ENCODE measurements around the gene GLMP.

DNA sequence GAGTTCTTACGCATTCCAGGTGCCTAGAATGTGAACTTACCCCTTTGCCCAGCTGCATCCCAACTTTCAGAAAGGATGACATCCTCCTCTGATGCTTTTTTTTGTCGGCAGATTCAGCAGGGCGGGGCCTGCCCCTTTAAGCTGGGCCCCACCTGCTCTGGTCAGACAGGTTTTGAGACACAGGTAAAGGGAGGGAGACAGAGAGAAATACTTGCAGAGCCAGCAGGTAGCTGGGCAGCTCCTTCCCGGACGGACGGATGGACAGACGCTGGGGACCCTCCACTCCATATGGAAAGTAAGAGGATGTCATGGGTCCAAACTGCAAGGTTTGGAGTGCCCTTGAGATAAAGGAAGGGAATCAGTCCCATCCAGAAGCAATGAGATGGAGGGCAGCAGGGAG lies 11.4 kb downstream of the GLMP start, which contains the start of gene TMEM79:
- TF ChIP-seq POLR2AphosphoS5 (IDR thresholded peaks at IDR 0.05; ENCODE audit: low read depth, low read length) (no peak), TAF1 (IDR thresholded peaks at IDR 0.05; ENCODE audit: low read depth, low read length) (no peak), POLR2A (IDR thresholded peaks at IDR 0.05; ENCODE audit: low read depth, low read length) (no peak), SPI1 (IDR thresholded peaks at IDR 0.05; ENCODE audit: low read depth, low read length) (no peak)
